Heart left ventricle (tissue), 16 donors: ENCODE results near the gene CEP131. TPM values are rescaled to one million over a fixed set of nuclear protein-coding genes. Genes with fewer than 3 reads are reported as not detected.
A peak's percentile ranks its signal among the peaks of the same experiment; 100 is the strongest.

Source experiments
- ATAC-seq, 4 donors: fragments of 200-7000 bp; cut with Tn5 transposase; one replicate each; pipeline ENCODE4 v1.9.1; 2020 to 2022; ENCODE audit warnings: moderate library complexity in 4 of 4, mild to moderate bottlenecking in 3 of 4, moderate number of reproducible peaks in 1 of 4
- DNase-seq, 5 donors: peaks; one replicate each; pipeline ENCODE4 v3.0.0-alpha.2; 2020
- H3K27ac ChIP-seq, 12 donors: fragments of 200-600 bp; sonication (generic) in 4 of 12; one replicate each; pipeline versions ENCODE4 v1.5.0 to v1.8.0; 2016 to 2022; ENCODE audit warnings: mild to moderate bottlenecking in 2 of 12
- H3K27me3 ChIP-seq, 9 donors: fragments of 200-600 bp; sonication (generic) in 2 of 9; one replicate each; pipeline versions ENCODE4 v1.5.1 to v1.8.0; 2016 to 2022; ENCODE audit warnings: mild to moderate bottlenecking in 3 of 9
- H3K36me3 ChIP-seq, 9 donors: fragments of 200-600 bp; sonication (generic) in 2 of 9; one replicate each; pipeline versions ENCODE4 v1.5.0 to v1.8.0; 2018 to 2022; ENCODE audit warnings: mild to moderate bottlenecking in 2 of 9
- H3K4me1 ChIP-seq, 12 donors: fragments of 200-600 bp; sonication (generic) in 4 of 12; one replicate each; pipeline versions ENCODE4 v1.5.0 to v1.8.0; 2016 to 2022; ENCODE audit warnings: mild to moderate bottlenecking in 3 of 12
- H3K4me3 ChIP-seq, 12 donors: fragments of 200-600 bp; sonication (generic) in 4 of 12; one replicate each; pipeline versions ENCODE4 v1.5.0 to v1.8.0; 2017 to 2022; ENCODE audit warnings: mild to moderate bottlenecking in 9 of 12, moderate library complexity in 4 of 12
- H3K9me3 ChIP-seq, 12 donors: fragments of 200-600 bp; sonication (generic) in 4 of 12; one replicate each; pipeline versions ENCODE4 v1.5.0 to v1.8.0; 2016 to 2022; ENCODE audit warnings: mild to moderate bottlenecking in 1 of 12
- CTCF ChIP-seq, 12 donors: fragments of 200-600 bp; sonication (generic) in 4 of 12; IDR thresholded peaks; one replicate each; pipeline versions ENCODE4 v1.5.0 to v1.8.0; 2018 to 2022; ENCODE audit warnings: antibody characterized with exemption in 12 of 12, mild to moderate bottlenecking in 5 of 12
- POLR2A ChIP-seq, 2 donors: fragments of 450-650 bp; IDR thresholded peaks; one replicate each; pipeline ENCODE4 v1.6.1; 2017; ENCODE audit warnings: antibody characterized with exemption in 2 of 2, mild to moderate bottlenecking in 2 of 2, moderate library complexity in 2 of 2
- WGBS, 4 donors: extraction: QIAGEN DNeasy Blood & Tissue Kit in 2 of 4; methylation state at CpG; one replicate each; pipeline versions ENCODE4 v1.1.5 to v1.1.7; 2013 to 2018; 5-methylcytosine and 5-hydroxymethylcytosine counted together
- intact Hi-C, 10 donors: fragments of 100-400 bp; cut with DNase I; formaldehyde crosslinking; loops; one replicate each; pipeline versions ENCODE4 v1.11.1 to v1.14.2; 2022
- polyA plus RNA-seq, 2 donors: library from polyadenylated mRNA; stranded (reverse); fragments of 200-250 nt; gene quantifications; one replicate each; pipeline ENCODE4 v1.2.3, GENCODE V29; 2013
- total RNA-seq, 9 donors: library from RNA; depleted of rRNA in 2 of 9; stranded (reverse); fragments of >200 nt in 2 of 9; fragmentation: NEBNext Ultra II Directional in 3 of 9; extraction: Animal tissue kit (Norgen Biotek cat#: 25700) in 3 of 9; gene quantifications; one replicate each; pipeline versions ENCODE4 v1.1.0 to v1.2.4, GENCODE V29; 2016 to 2023
- donor health status: ischemic (EF 13 %, LVEDD 7.1; RV severe dilation, severe dysfunction).
- donor health status: healthy with polysubstance abuse.
- donor health status: DM: no; HTN: yes; CAD: no.
- donor health status: DM: no; HTN: no; CAD: no.
- donor health status: ischemic (EF 25% LVEDD 6.9; RV normal size, moderate dysfunction).
- donor health status: ischemic (EF 25% LVEDD 5.7; RV mildly dilated, moderate dysfunction).
- donor health status: healthy.
- donor health status: DM: yes; HTN: yes; CAD: no.
- donor health status: ischemic (EF 35%, LVEDD 5.7; RV mildly dilated, moderate dysfunction).
- donor health status: nonischemic (EF 11% LVEDD 7.7; RV severe dilation, severe dysfunction).
- donor health status: DM: yes; HTN: yes; CAD: no.
- donor health status: PGD.
- donor health status: ischemic (EF 29% LVEDD 5.4; RV normal size, mild dysfunction).
- donor health status: nonischemic (EF 23%, LVEDD 6.1; RV moderate dilation, normal function).

Gene CEP131
- total and polyA plus RNA-seq, 11 donors: 7.0 to 15.8 (median 8.9) TPM

- Histone ChIP-seq H3K4me1 (peaks cover 5 to 39% (median 25%) of the 10 kb centered on the region in 12 donors), H3K9me3 (no peaks in the 10 kb centered on the region), H3K27me3 (no peaks in the 10 kb centered on the region), H3K27ac (no peak overlapping the region), H3K4me3 (no peak overlapping the region), H3K36me3 (peaks cover 0 to 25% (median 0%) of the 10 kb centered on the region in 9 donors)
- ATAC-seq (no peak), DNase-seq (no peak)
- TF ChIP-seq CTCF (IDR thresholded peaks at IDR 0.05) (no peak), POLR2A (IDR thresholded peaks at IDR 0.05) (no peak)
- 87 to 90% (median 89%) methylated on average over 8 to 10 of the region's 10 CpGs for WGBS, 4 donors
- intact Hi-C loops: loop anchor here (1.0 to 10.0 kb wide), 5 partner anchors 98 to 249 kb away; partner anchors contain the start of genes CHMP6 (in 2 of the 10) and BAIAP2 (in 1 of the 10)
Observed at GRCh38 chr17:81241203-81241602, 18.4 kb upstream of the CEP131 start.

- Histone ChIP-seq H3K9me3 (no peaks in the 10 kb centered on the region), H3K4me3 (no peak overlapping the region)
- no peak for TF ChIP-seq POLR2A (IDR thresholded peaks at IDR 0.05)
- no peak for TF ChIP-seq CTCF (IDR thresholded peaks at IDR 0.05)
Observed at GRCh38 chr17:81240761-81241160, 18.0 kb upstream of the CEP131 start.

GRCh38 chr17:81239714-81240555 lies 17.2 kb upstream of the CEP131 start:
- H3K27ac ChIP-seq: peak overlapping the region; percentile 43 to 93 (median 86)
- peaks cover 5 to 39% (median 25%) of the 10 kb centered on the region in 12 donors for H3K4me1 ChIP-seq
- intact Hi-C loops: loop anchor here in 7 of 10 donors (2.0 to 10.0 kb wide), 5 partner anchors 97 to 248 kb away; partner anchors contain the start of genes CHMP6 (in 2 of the 7) and BAIAP2 (in 1 of the 7)
- H3K4me3 ChIP-seq: peak overlapping the region; percentile 82 to 100 (median 92)
- no peaks in the 10 kb centered on the region for H3K27me3 ChIP-seq
- ATAC-seq (no peak), DNase-seq (no peak)
- H3K9me3 ChIP-seq: no peaks in the 10 kb centered on the region
- no peak for TF ChIP-seq POLR2A (IDR thresholded peaks at IDR 0.05)
- no peak for TF ChIP-seq CTCF (IDR thresholded peaks at IDR 0.05)
- peaks cover 0 to 18% (median 0%) of the 10 kb centered on the region in 9 donors for H3K36me3 ChIP-seq
- WGBS, 4 donors: 19 to 20% (median 19%) methylated on average over 36 to 37 of the region's 37 CpGs

More at GRCh38 chr17:81240761-81241160, 18.0 kb upstream of the CEP131 start:
- H3K27ac ChIP-seq: no peak overlapping the region
- H3K27me3 ChIP-seq: no peaks in the 10 kb centered on the region
- intact Hi-C loops: loop anchor here (1.0 to 10.0 kb wide), 5 partner anchors 98 to 248 kb away; partner anchors contain the start of genes CHMP6 (in 2 of the 10) and BAIAP2 (in 1 of the 10)
- peaks cover 0 to 23% (median 0%) of the 10 kb centered on the region in 9 donors for H3K36me3 ChIP-seq
- peaks cover 5 to 39% (median 25%) of the 10 kb centered on the region in 12 donors for H3K4me1 ChIP-seq
- no peak for DNase-seq
- 70 to 75% (median 72%) methylated on average over 8 of the region's 8 CpGs for WGBS, 4 donors
- no peak for ATAC-seq
